GM13976 (cell line): Measurements from ENCODE around the gene OSTM1.

Experiments
- DNase-seq: peaks from one replicate; pipeline ENCODE4 v3.0.0; 2012; ENCODE audit warnings: low spot score
- in situ Hi-C: fragments of 300-500 bp; cut with MboI; formaldehyde crosslinking; loops from one replicate; pipeline ENCODE4 v1.12.0; 2022; ENCODE audit warnings: low sequenced_read_pairs, mixed read lengths, inconsistent platforms; ENCODE audit not compliant: unreplicated experiment
- TF ChIP-seq, protein P1 (sequence below): IDR thresholded peaks from 2 replicates; pipeline ENCODE4 v1.5.1; 2012; ENCODE audit warnings: borderline replicate concordance, mild to moderate bottlenecking; ENCODE audit not compliant: insufficient read depth; ENCODE audit errors: extremely low read depth, missing control alignments, control extremely low read depth

OSTM1 gene

DNA sequence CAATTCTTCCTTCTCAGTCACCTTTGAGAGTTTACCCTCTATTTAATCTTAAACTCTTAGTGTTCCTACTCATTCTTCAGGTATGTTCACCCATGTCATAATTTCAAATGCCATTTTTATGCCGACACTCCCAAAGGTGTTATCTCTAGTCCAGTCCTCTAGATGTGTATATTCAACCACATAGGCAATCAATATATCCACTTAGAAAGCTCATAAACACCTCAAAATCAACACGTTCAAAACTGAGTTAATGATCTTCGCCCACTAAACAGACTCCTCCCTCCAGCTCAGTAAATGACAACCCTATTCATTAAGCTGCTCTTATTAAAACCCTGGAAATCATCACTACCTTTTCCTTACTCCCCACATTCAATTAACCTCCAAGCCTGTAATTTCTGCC, 6.4 kb downstream of the OSTM1 start:
- in situ Hi-C loops = no loop called here
- TF ChIP-seq, protein P1, sequence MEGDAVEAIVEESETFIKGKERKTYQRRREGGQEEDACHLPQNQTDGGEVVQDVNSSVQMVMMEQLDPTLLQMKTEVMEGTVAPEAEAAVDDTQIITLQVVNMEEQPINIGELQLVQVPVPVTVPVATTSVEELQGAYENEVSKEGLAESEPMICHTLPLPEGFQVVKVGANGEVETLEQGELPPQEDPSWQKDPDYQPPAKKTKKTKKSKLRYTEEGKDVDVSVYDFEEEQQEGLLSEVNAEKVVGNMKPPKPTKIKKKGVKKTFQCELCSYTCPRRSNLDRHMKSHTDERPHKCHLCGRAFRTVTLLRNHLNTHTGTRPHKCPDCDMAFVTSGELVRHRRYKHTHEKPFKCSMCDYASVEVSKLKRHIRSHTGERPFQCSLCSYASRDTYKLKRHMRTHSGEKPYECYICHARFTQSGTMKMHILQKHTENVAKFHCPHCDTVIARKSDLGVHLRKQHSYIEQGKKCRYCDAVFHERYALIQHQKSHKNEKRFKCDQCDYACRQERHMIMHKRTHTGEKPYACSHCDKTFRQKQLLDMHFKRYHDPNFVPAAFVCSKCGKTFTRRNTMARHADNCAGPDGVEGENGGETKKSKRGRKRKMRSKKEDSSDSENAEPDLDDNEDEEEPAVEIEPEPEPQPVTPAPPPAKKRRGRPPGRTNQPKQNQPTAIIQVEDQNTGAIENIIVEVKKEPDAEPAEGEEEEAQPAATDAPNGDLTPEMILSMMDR = no peak
- no peak for DNase-seq

DNA sequence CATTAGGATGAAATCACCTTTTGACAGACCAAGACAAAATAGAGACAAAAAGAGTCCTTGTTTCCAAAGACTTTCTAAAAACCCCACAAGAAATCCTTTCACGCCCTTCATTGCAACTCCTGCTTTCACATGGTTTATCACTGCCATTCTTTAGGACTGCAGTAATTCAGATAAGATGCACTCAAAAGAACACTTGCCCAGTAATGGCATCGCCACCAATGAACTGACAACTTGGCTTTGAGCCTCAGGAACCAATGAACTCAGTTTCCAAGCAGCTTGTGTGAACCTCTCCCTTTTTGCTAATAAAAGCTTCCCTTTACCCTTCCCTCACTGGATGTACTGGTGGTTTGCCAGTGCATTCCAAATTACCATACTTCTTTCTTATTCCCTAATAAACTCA, 21.8 kb downstream of the OSTM1 start:
- in situ Hi-C loops = no loop called here
- TF ChIP-seq, protein P1 = no peak
- no peak for DNase-seq

DNA sequence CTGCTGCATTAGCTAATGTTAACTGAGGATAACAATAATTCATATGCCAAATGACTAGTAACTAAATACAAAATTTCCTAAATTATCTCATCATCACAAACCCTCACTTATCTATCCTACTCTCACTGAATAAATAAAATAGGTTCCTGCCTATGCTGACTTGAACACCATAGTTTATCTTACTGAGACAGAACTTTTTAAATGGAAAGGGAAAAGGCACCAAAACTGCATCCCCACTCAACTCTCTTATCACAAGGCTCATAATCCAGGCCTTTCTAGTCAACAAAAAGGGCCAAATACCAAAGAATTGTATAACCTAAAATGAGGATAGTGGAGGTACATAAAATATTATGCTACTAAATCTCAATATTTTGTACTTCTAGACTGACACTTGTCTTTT, 23.1 kb downstream of the OSTM1 start:
- TF ChIP-seq, protein P1 = no peak
- no peak for DNase-seq
- in situ Hi-C loops = no loop called here

DNA sequence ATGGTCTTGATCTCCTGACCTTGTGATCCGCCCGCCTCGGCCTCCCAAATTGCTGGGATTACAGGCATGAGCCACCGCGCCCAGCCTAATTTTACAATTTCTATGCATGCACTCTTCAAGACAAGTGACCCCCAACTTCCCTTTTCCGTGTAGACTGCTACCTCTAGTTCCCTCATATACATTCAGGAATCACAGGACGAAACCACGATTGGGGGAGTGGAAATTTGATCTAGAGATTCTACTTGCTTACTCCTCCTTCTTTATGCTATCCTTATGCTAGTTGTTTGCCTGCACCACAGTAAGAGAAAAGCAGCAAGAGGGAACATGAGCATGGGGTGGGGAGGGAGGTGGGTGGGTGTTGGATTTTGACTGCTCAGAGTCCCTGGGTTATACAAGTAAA, 34.9 kb downstream of the OSTM1 start:
- TF ChIP-seq, protein P1 = no peak
- no peak for DNase-seq
- in situ Hi-C loops = no loop called here

DNA sequence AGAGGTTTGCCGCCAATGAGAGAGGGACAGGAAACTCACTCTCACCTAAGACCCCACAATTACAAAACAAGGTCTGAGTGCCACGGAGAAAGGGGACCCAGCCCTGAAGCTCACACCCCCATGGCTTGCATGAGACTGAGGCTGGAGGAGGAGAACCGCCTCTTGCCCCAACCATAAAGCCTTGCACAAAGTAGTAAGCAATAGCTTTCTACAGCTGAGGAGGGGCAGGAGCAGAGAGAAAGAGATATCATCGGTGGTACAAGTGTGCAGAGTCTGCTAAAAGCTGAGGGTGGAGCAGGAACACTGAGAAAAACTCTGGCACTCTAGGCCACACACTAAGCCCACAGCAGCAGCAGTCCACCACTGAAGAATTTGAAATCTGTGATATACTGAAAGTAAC, 37.7 kb downstream of the OSTM1 start:
- DNase-seq = no peak
- in situ Hi-C loops = no loop called here
- TF ChIP-seq, protein P1 = no peak

DNA sequence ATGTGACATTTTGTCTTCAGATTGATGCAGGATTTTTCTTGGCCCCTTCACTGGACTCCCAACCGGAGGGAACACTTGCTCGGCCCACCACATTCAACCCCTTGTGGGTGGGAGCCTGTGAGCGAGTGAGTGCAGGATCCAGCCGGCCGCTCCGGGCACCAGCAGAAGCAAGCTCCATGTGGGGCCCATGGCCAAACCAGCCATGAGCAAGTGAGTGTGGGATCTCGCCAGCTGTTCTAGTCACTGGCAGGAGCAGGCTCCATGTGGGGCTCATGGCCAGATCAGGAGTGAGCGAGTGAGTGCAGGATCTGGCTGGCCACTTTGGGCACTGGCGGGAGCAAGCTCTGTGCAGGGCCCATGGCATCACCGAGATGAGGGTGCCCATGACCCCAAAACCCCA, 42.6 kb downstream of the OSTM1 start:
- in situ Hi-C loops = no loop called here
- TF ChIP-seq, protein P1 = no peak
- no peak for DNase-seq

DNA sequence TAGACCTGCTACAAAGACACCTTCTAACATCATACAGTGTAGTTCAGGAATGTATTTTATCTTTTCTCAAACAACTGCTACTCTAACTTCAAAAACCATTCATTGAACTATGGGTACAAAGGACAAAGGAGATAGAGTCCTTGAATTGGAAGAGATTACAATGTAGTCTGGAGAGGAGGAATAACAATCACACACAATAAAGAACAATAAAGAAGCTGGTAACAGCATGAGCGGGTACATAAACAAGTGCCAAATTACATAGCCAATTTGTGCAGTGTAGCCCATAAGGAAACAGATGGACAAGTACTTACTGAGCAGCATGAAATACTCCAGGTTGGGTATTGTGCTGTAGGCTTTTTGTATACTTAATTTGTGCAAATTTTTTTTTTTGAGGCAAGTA, 44.3 kb downstream of the OSTM1 start:
- TF ChIP-seq, protein P1 = no peak
- DNase-seq = no peak
- in situ Hi-C loops = no loop called here
